Erythroblast (primary cell): Measurements from ENCODE around the gene QRICH2.

ENCODE experiments used
- GATA1 ChIP-seq: IDR thresholded peaks from 2 replicates; pipeline ENCODE4 v1.6.1; 2011; ENCODE audit warnings: low read depth, mild to moderate bottlenecking, control low read depth, low read length, moderate library complexity
- POLR2A ChIP-seq: IDR thresholded peaks from 2 replicates; pipeline ENCODE4 v1.6.1; 2011; ENCODE audit warnings: mild to moderate bottlenecking, low read length

GRCh38 chr17:76238847-76239537 is 69.1 kb downstream of the QRICH2 start:
- TF ChIP-seq POLR2A (no peak), GATA1 (no peak)
